Thyroid gland (tissue), 4 donors: ENCODE data around the gene TXN. TPM values are rescaled to one million over a fixed set of nuclear protein-coding genes. Genes with fewer than 3 reads are reported as not detected.
"Not testable (repeated sequence)": the region's sequence is repeated elsewhere in the genome, so short reads cannot be mapped to it uniquely, and the experiment has no call there.

Experiments used
- DNase-seq, 2 donors: peaks; one replicate each; pipeline ENCODE4 v3.0.0-alpha.2; 2019
- H3K27ac ChIP-seq, 3 donors: fragments of 200-600 bp; sonication (generic); 1 replicate in 2 of 3; 2 replicates in 1 of 3; pipeline ENCODE4 v1.5.1; 2016 to 2019; ENCODE audit warnings: mild to moderate bottlenecking in 1 of 3, moderate library complexity in 1 of 3
- H3K27me3 ChIP-seq: fragments of 200-600 bp; sonication (generic); one replicate; pipeline ENCODE4 v1.5.1; 2019
- H3K36me3 ChIP-seq, 2 donors: fragments of 200-600 bp; sonication (generic); one replicate each; pipeline ENCODE4 v1.5.1; 2016 to 2019
- H3K4me1 ChIP-seq, 2 donors: fragments of 200-600 bp; sonication (generic); one replicate each; pipeline ENCODE4 v1.5.1; 2017 to 2019
- H3K4me3 ChIP-seq, 3 donors: fragments of 200-600 bp; sonication (generic); replicated peaks in 1 of 3; 1 replicate in 2 of 3; 2 replicates in 1 of 3; pipeline ENCODE4 v1.5.1; 2016; ENCODE audit warnings: mild to moderate bottlenecking in 1 of 3
- H3K9me3 ChIP-seq: fragments of 200-600 bp; sonication (generic); one replicate; pipeline ENCODE4 v1.5.1; 2017
- POLR2A ChIP-seq, 2 donors: fragments of 450-650 bp; IDR thresholded peaks; one replicate each; pipeline ENCODE4 v1.6.1; 2017; ENCODE audit warnings: antibody characterized with exemption in 2 of 2, mild to moderate bottlenecking in 2 of 2, moderate library complexity in 1 of 2
- WGBS, 2 donors: methylation state at CpG; one replicate each; pipeline ENCODE4 v1.1.5; 2017; 5-methylcytosine and 5-hydroxymethylcytosine counted together
- intact Hi-C: fragments of 100-400 bp; cut with DNase I; formaldehyde crosslinking; loops from one replicate; pipeline ENCODE4 v1.15.1; 2023
- total RNA-seq, 4 donors: library from RNA; depleted of rRNA; stranded (reverse); fragments of >200 nt; gene quantifications; one replicate each; pipeline ENCODE4 v1.2.3, GENCODE V29; 2016
- TF ChIP-seq, protein P1 (sequence below), 6 experiments: fragments of 200-600 bp in 3 of 6; fragments of 450-650 bp in 3 of 6; sonication (generic) in 3 of 6; IDR thresholded peaks; one replicate each; pipeline ENCODE4 v1.5.1; 2016 to 2019; ENCODE audit warnings: antibody characterized with exemption in 6 of 6, mild to moderate bottlenecking in 2 of 6, inconsistent platforms in 1 of 6, moderate library complexity in 1 of 6

Gene TXN
- total RNA-seq, 4 donors from 2014 or later, result 148 to 252 (median 172) TPM

DNA sequence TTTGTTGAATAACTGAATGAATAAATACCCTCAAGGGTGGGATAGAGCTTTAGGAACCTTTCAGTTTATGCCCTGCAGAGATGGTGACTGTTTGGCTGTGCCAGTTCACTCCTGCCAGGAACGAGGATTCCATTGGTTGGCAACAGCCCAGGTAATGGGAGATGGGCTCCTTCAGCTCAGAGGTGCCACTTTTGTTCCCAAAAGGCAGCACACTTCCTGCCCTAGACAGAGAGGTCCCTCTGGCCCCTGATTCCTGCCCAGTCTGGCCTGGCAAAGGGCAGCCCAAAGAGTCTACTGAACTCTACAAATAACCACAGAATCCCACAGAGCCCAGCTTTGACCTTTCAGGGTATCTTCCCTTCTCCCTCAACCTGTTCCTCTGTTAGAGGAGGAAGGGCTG is 49.9 kb downstream of the TXN start:
- H3K4me3 ChIP-seq, result no peak overlapping the region
- 19 to 77% methylated on average over 1 of the region's 1 CpG for WGBS, 2 donors
- H3K27me3 ChIP-seq, result no peaks in the 10 kb centered on the region
- peaks cover 7% of the 10 kb centered on the region in 2 donors for H3K4me1 ChIP-seq
- TF ChIP-seq, protein P1, sequence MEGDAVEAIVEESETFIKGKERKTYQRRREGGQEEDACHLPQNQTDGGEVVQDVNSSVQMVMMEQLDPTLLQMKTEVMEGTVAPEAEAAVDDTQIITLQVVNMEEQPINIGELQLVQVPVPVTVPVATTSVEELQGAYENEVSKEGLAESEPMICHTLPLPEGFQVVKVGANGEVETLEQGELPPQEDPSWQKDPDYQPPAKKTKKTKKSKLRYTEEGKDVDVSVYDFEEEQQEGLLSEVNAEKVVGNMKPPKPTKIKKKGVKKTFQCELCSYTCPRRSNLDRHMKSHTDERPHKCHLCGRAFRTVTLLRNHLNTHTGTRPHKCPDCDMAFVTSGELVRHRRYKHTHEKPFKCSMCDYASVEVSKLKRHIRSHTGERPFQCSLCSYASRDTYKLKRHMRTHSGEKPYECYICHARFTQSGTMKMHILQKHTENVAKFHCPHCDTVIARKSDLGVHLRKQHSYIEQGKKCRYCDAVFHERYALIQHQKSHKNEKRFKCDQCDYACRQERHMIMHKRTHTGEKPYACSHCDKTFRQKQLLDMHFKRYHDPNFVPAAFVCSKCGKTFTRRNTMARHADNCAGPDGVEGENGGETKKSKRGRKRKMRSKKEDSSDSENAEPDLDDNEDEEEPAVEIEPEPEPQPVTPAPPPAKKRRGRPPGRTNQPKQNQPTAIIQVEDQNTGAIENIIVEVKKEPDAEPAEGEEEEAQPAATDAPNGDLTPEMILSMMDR (IDR thresholded peaks at IDR 0.05), result no peak
- no peak for TF ChIP-seq POLR2A (IDR thresholded peaks at IDR 0.05)
- DNase-seq, result peak in 1 of 2 donors; percentile 7
- intact Hi-C loops, result no loop called here
- no peaks in the 10 kb centered on the region for H3K36me3 ChIP-seq
- no peaks in the 10 kb centered on the region for H3K9me3 ChIP-seq
- no peak overlapping the region for H3K27ac ChIP-seq

DNA sequence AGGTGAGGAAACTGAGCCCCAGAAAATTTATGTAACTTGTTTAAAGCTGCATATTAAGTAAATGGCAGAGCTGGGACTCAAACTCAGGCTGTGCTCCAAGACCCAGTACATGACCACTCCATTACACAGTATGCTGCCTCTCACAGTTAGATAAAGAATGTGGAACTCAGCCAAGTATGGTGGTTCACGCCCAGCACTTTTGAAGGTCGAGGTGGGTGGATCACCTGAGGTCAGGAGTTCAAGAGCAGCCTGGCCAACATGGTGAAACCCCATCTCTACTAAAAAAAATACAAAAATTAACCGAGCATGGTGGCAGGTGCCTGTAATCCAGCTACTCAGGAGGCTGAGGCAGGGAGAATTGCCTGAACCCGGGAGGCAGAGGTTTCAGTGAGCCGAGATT is 50.7 kb downstream of the TXN start:
- H3K4me3 ChIP-seq, intact Hi-C loops, H3K4me1 ChIP-seq, H3K27ac ChIP-seq, H3K27me3 ChIP-seq, H3K36me3 ChIP-seq, DNase-seq, H3K9me3 ChIP-seq: not testable (repeated sequence)
- WGBS, 2 donors, result 57 to 66% methylated on average over 5 of the region's 5 CpGs

GRCh38 chr9:110202232-110202631 is 54.1 kb downstream of the TXN start:
- no peak overlapping the region for H3K27ac ChIP-seq
- no peak overlapping the region for H3K4me3 ChIP-seq
- TF ChIP-seq, protein P1 (IDR thresholded peaks at IDR 0.05), result no peak
- TF ChIP-seq POLR2A (IDR thresholded peaks at IDR 0.05), result no peak
- H3K36me3 ChIP-seq, result no peaks in the 10 kb centered on the region
- DNase-seq, result no peak
- intact Hi-C loops, result no loop called here
- no peaks in the 10 kb centered on the region for H3K9me3 ChIP-seq
- no peaks in the 10 kb centered on the region for H3K27me3 ChIP-seq
- H3K4me1 ChIP-seq, result peaks cover 2 to 4% of the 10 kb centered on the region in 2 donors
- 92 to 100% methylated on average over 6 of the region's 6 CpGs for WGBS, 2 donors

DNA sequence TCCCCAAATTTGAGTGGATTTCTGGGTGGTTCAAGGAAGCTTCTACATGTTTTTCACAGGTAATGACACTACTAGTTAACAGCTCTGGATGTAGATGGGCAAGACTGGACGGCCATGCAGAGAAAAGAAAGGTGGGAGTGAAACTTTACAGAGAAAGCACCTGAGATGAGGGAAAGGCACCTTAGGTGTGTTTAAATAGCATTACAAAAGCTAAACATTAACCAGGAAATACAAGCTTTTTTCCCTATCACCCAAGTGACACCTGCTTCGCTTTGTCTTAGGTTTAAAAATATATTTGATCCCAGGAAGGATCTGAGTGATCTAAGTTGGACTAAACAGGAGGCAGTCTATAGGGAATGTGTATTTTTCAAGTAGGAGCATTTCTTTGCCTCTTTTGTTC is 56.7 kb downstream of the TXN start:
- intact Hi-C loops, result no loop called here
- 89 to 94% methylated on average over 2 of the region's 2 CpGs for WGBS, 2 donors
- TF ChIP-seq, protein P1 (IDR thresholded peaks at IDR 0.05), result no peak
- TF ChIP-seq POLR2A (IDR thresholded peaks at IDR 0.05), result no peak

DNA sequence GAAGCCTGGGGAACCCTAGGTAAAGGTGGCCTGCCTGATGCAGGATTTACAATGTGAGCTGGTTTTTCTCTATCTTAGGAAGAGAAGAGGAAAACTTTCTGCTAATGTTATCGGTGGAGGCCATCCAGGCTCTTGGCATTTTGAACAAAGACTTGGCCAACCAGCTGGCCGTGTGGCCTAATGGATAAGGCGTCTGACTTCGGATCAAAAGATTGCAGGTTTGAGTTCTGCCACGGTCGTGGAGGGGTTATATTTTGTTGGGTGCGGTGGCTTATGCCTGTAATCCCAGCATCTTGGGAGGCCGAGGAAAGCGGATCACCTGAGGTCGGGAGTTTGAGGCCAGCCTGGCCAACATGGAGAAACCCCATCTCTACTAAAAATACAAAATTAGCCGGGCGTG is 58.0 kb downstream of the TXN start:
- TF ChIP-seq POLR2A (IDR thresholded peaks at IDR 0.05), result no peak
- TF ChIP-seq, protein P1 (IDR thresholded peaks at IDR 0.05), result no peak

More for the DNA sequence above, 56.7 kb downstream of the TXN start:
- H3K4me3 ChIP-seq, result no peak overlapping the region
- no peaks in the 10 kb centered on the region for H3K4me1 ChIP-seq
- no peak overlapping the region for H3K27ac ChIP-seq
- H3K27me3 ChIP-seq, result no peaks in the 10 kb centered on the region
- no peaks in the 10 kb centered on the region for H3K36me3 ChIP-seq
- no peaks in the 10 kb centered on the region for H3K9me3 ChIP-seq
- no peak for DNase-seq

More for the DNA sequence above, 58.0 kb downstream of the TXN start:
- Histone ChIP-seq H3K27ac (no peak overlapping the region), H3K27me3 (no peaks in the 10 kb centered on the region), H3K4me1 (no peaks in the 10 kb centered on the region), H3K36me3 (no peaks in the 10 kb centered on the region), H3K4me3 (no peak overlapping the region), H3K9me3 (no peaks in the 10 kb centered on the region)
- intact Hi-C loops, result no loop called here
- WGBS, 2 donors, result 96 to 99% methylated on average over 12 of the region's 12 CpGs
- DNase-seq, result no peak
